IMR-90 (cell line): Measurements from ENCODE around the gene NOS1. TPM values are rescaled to one million over a fixed set of nuclear protein-coding genes. Genes with fewer than 3 reads are reported as not detected.

ENCODE experiments used
- ATAC-seq: fragments of 200-7000 bp; cut with Tn5 transposase; 2 replicates; pipeline ENCODE4 v1.9.1; 2020; ENCODE audit warnings: low read depth, mild to moderate bottlenecking, moderate library complexity
- BruUV-seq: library from RNA; stranded (reverse); fragments of 400-500 nt; replicated peaks from 2 replicates; lab custom pipeline; 2021; lab: Mats Ljungman, UMichigan
- CTCF ChIA-PET: fragments of 300-600 bp; formaldehyde crosslinking; extraction: SDS; loops from one replicate; lab custom pipeline; 2021; ENCODE audit warnings: antibody characterized with exemption; lab: Yijun Ruan, JAX
- POLR2A ChIA-PET: fragments of 300-600 bp; sonication (Branson Sonifier 250); formaldehyde crosslinking; loops from one replicate; lab custom pipeline; 2022; ENCODE audit warnings: antibody characterized with exemption; ENCODE audit not compliant: unreplicated experiment; lab: Charles Lee
- DNase-seq: peaks from one replicate; pipeline ENCODE4 v3.0.0; 2013
- H2AFZ ChIP-seq: replicated peaks from 2 replicates; pipeline ENCODE3; 2013; ENCODE audit warnings: low read length, mild to moderate bottlenecking; ENCODE audit not compliant: poor library complexity
- H2AK5ac ChIP-seq: 2 replicates; pipeline ENCODE4 v1.6.1; 2013; ENCODE audit warnings: low read depth, low read length, inconsistent platforms
- H2AK9ac ChIP-seq: replicated peaks from 2 replicates; pipeline ENCODE3; 2013; ENCODE audit warnings: mild to moderate bottlenecking, low read depth, low read length, moderate library complexity; ENCODE audit not compliant: poor library complexity
- H2BK120ac ChIP-seq: 2 replicates; pipeline ENCODE4 v1.6.1; 2013; ENCODE audit warnings: low read depth, low read length, inconsistent platforms
- H2BK15ac ChIP-seq: 3 replicates; pipeline ENCODE4 v1.6.1; 2013; ENCODE audit warnings: low read depth, low read length, inconsistent platforms
- H2BK20ac ChIP-seq: 2 replicates; pipeline ENCODE4 v1.6.1; 2013; ENCODE audit warnings: low read depth, mild to moderate bottlenecking, inconsistent platforms, low read length, moderate library complexity
- H2BK5ac ChIP-seq: 2 replicates; pipeline ENCODE4 v1.6.1; 2013; ENCODE audit warnings: mild to moderate bottlenecking, low read depth, low read length, inconsistent platforms; ENCODE audit not compliant: poor library complexity, severe bottlenecking
- H3K14ac ChIP-seq: replicated peaks from 2 replicates; pipeline ENCODE4 v1.6.1; 2013; ENCODE audit warnings: low read depth, low read length, inconsistent platforms
- H3K18ac ChIP-seq: 2 replicates; pipeline ENCODE4 v1.6.1; 2013; ENCODE audit warnings: low read depth, low read length, control low read depth
- H3K23ac ChIP-seq: 2 replicates; pipeline ENCODE4 v1.6.1; 2013; ENCODE audit warnings: low read depth, low read length, inconsistent platforms
- H3K27ac ChIP-seq: 2 replicates; pipeline ENCODE4 v1.5.1; 2013; ENCODE audit warnings: mild to moderate bottlenecking, control low read depth, low read length; ENCODE audit not compliant: insufficient read depth
- H3K27me3 ChIP-seq: 2 replicates; pipeline ENCODE4 v1.6.1; 2013; ENCODE audit warnings: low read length; ENCODE audit not compliant: control insufficient read depth, insufficient read depth
- H3K36me3 ChIP-seq: 2 replicates; pipeline ENCODE4 v1.6.1; 2013; ENCODE audit warnings: low read length, mixed read lengths; ENCODE audit not compliant: control insufficient read depth, insufficient read depth
- H3K4ac ChIP-seq: 2 replicates; pipeline ENCODE4 v1.6.1; 2013; ENCODE audit warnings: low read depth, low read length, inconsistent platforms
- H3K4me1 ChIP-seq: 2 replicates; pipeline ENCODE4 v1.6.1; 2013; ENCODE audit warnings: low read length, mixed read lengths; ENCODE audit not compliant: control insufficient read depth, insufficient read depth
- H3K4me2 ChIP-seq: 2 replicates; pipeline ENCODE4 v1.6.1; 2013; ENCODE audit warnings: low read depth, mild to moderate bottlenecking, control low read depth, low read length, moderate library complexity
- H3K4me3 ChIP-seq: 2 replicates; pipeline ENCODE4 v1.5.1; 2013; ENCODE audit warnings: low read depth, mild to moderate bottlenecking, control low read depth, low read length, moderate library complexity; ENCODE audit not compliant: insufficient read depth
- H3K56ac ChIP-seq: 2 replicates; pipeline ENCODE4 v1.6.1; 2013; ENCODE audit warnings: low read length, inconsistent platforms; ENCODE audit not compliant: insufficient read depth; ENCODE audit errors: extremely low read depth
- H3K79me1 ChIP-seq, 2 experiments: 2 replicates each; pipeline ENCODE4 v1.6.1; 2013; ENCODE audit warnings: low read length in 2 of 2, inconsistent platforms in 1 of 2, low read depth in 1 of 2
- H3K9ac ChIP-seq: 2 replicates; pipeline ENCODE4 v1.6.1; 2013; ENCODE audit warnings: low read depth, low read length, control low read depth
- H3K9me1 ChIP-seq: 2 replicates; pipeline ENCODE4 v1.6.1; 2013; ENCODE audit warnings: low read length, inconsistent platforms; ENCODE audit not compliant: insufficient read depth
- H3K9me3 ChIP-seq: 2 replicates; pipeline ENCODE4 v1.6.1; 2013; ENCODE audit warnings: low read length; ENCODE audit not compliant: control insufficient read depth, insufficient read depth
- H4K20me1 ChIP-seq: 2 replicates; pipeline ENCODE4 v1.6.1; 2013; ENCODE audit warnings: low read length, inconsistent platforms; ENCODE audit not compliant: insufficient read depth
- H4K5ac ChIP-seq: 2 replicates; pipeline ENCODE4 v1.6.1; 2013; ENCODE audit warnings: mild to moderate bottlenecking, low read depth, low read length, control low read depth
- H4K8ac ChIP-seq, 2 experiments: 2 replicates each; pipeline ENCODE4 v1.6.1; 2013; ENCODE audit warnings: low read depth in 2 of 2, low read length in 2 of 2, control low read depth in 1 of 2, inconsistent platforms in 1 of 2
- H4K91ac ChIP-seq: 2 replicates; pipeline ENCODE4 v1.6.1; 2013; ENCODE audit warnings: low read depth, low read length, inconsistent platforms; ENCODE audit not compliant: insufficient read depth
- CEBPB ChIP-seq: IDR thresholded peaks from 2 replicates; pipeline ENCODE4 v1.6.1; 2012; ENCODE audit warnings: low read depth, low read length, improper control_type of control experiment
- CTCF ChIP-seq: conservative IDR thresholded peaks from 2 replicates; pipeline ENCODE4 v1.5.1; 2012; ENCODE audit warnings: mild to moderate bottlenecking, low read depth, low read length, improper control_type of control experiment
- FOS ChIP-seq: fragments of 150-350 bp; IDR thresholded peaks from 2 replicates; pipeline ENCODE4 v1.6.1; 2016; ENCODE audit warnings: low read depth, low read length
- RAD21 ChIP-seq: IDR thresholded peaks from 2 replicates; pipeline ENCODE4 v1.6.1; 2012; ENCODE audit warnings: low read length, improper control_type of control experiment
- SMC3 ChIP-seq: fragments of 150-350 bp; IDR thresholded peaks from 2 replicates; pipeline ENCODE4 v1.6.1; 2016; ENCODE audit warnings: low read depth, mild to moderate bottlenecking, antibody characterized with exemption, low read length, moderate library complexity
- WGBS, 2 experiments: methylation state at CpG; one replicate each; pipeline versions ENCODE4 v1.1.5 to v1.1.7; 2013; ENCODE audit warnings: missing lambda C conversion rate in 2 of 2; ENCODE audit not compliant: insufficient read length in 1 of 2; ENCODE audit errors: extremely low coverage in 2 of 2; 5-methylcytosine and 5-hydroxymethylcytosine counted together
- dilution Hi-C: fragments of 300-500 bp; cut with HindIII; formaldehyde crosslinking; loops from one replicate; pipeline ENCODE4 v1.14.3; 2018; ENCODE audit warnings: low sequenced_read_pairs; ENCODE audit not compliant: unreplicated experiment
- in situ Hi-C: fragments of 300-500 bp; cut with MboI; formaldehyde crosslinking; loops from 3 replicates; pipeline ENCODE4 v1.14.3; 2019; ENCODE audit warnings: low sequenced_read_pairs, inconsistent platforms, mixed read lengths
- intact Hi-C: fragments of 100-400 bp; cut with micrococcal nuclease; formaldehyde crosslinking; loops from 2 replicates; pipeline ENCODE4 v1.10.0; 2022
- polyA plus RNA-seq, 3 experiments: library from polyadenylated mRNA; depleted of rRNA; stranded (reverse); fragments of >200 nt; gene quantifications; 2 replicates each; pipeline ENCODE4 v1.2.3, GENCODE V29; 2012; ENCODE audit warnings: low replicate concordance in 1 of 3
- total RNA-seq: library from RNA; depleted of rRNA; stranded (reverse); fragments of >200 nt; gene quantifications from 2 replicates; pipeline ENCODE4 v1.2.3, GENCODE V29; 2012

NOS1 gene
- total and polyA plus RNA-seq, 2 of the 4 experiments (the other 2 are of a cell fraction): 0.09 TPM; not detected in 1

GRCh38 chr12:117212563-117213190 is 148.7 kb downstream of the NOS1 start:
- H3K18ac ChIP-seq: no peak overlapping the region
- no peak overlapping the region for H4K8ac ChIP-seq
- H3K9ac ChIP-seq: no peak overlapping the region
- no peak overlapping the region for H2BK20ac ChIP-seq
- no peak overlapping the region for H2AFZ ChIP-seq
- no peak overlapping the region for H3K4me3 ChIP-seq
- H3K56ac ChIP-seq: no peak overlapping the region
- no peak overlapping the region for H2BK5ac ChIP-seq
- H4K91ac ChIP-seq: no peak overlapping the region
- H2AK9ac ChIP-seq: no peak overlapping the region
- H4K20me1 ChIP-seq: no peaks in the 10 kb centered on the region
- DNase-seq (peak; percentile 71), ATAC-seq (peak; percentile 97)
- H3K79me1 ChIP-seq: no peaks in the 10 kb centered on the region
- no peaks in the 10 kb centered on the region for H3K9me1 ChIP-seq
- H3K9me3 ChIP-seq: no peaks in the 10 kb centered on the region
- H2BK15ac ChIP-seq: no peak overlapping the region
- intact Hi-C loops (loop anchor here (1.0 to 2.0 kb wide), 4 partner anchors 187 to 638 kb away; no protein-coding TSS in a partner anchor), in situ Hi-C loops (loop anchor here (5.0 kb wide), 1 partner anchor 625 kb away; no protein-coding TSS in a partner anchor), dilution Hi-C loops (no loop called here)
- no peak overlapping the region for H3K23ac ChIP-seq
- no peak overlapping the region for H4K5ac ChIP-seq
- H3K27ac ChIP-seq: no peak overlapping the region
- peak; percentile 92 for TF ChIP-seq CTCF
- peak; percentile 62 for TF ChIP-seq SMC3
- no peak for TF ChIP-seq FOS
- peak; percentile 79 for TF ChIP-seq RAD21
- peak; percentile 45 for TF ChIP-seq CEBPB
- peaks cover 7% of the 10 kb centered on the region; the same call in 1 of the 2 replicates for H3K27me3 ChIP-seq
- no TSS peak for BruUV-seq
- no peaks in the 10 kb centered on the region for H3K36me3 ChIP-seq
- ChIA-PET POLR2A (no interaction called here), CTCF (interaction anchor here (2.3 kb wide), 1 partner anchor 624 kb away, joined by 8 read pairs; no protein-coding TSS in a partner anchor)
- no peak overlapping the region for H3K4me2 ChIP-seq
- H2AK5ac ChIP-seq: no peak overlapping the region
- no CpG with 5 or more reads among the region's 7 CpGs for WGBS, 2 experiments
- no peak overlapping the region for H3K4ac ChIP-seq
- no peaks in the 10 kb centered on the region for H3K4me1 ChIP-seq
- no peak overlapping the region for H3K14ac ChIP-seq
- no peak overlapping the region for H2BK120ac ChIP-seq
